Measurements from ENCODE around the gene HLA-E.
A peak's percentile ranks its signal among the peaks of the same experiment; 100 is the strongest.
"Not testable (repeated sequence)": the region's sequence is repeated elsewhere in the genome, so short reads cannot be mapped to it uniquely, and the experiment has no call there.

The HLA-E gene

GRCh38 chr6:30481211-30481964, 7.9 kb upstream of the HLA-E start:
- DNase-seq = no peak

GRCh38 chr6:30481965-30482644, 7.2 kb upstream of the HLA-E start:
- DNase-seq = peak; percentile 44

GRCh38 chr6:30483677-30484279, 5.5 kb upstream of the HLA-E start:
- DNase-seq = peak; percentile 14

GRCh38 chr6:30485236-30485635, 4.1 kb upstream of the HLA-E start:
- no peak for DNase-seq

GRCh38 chr6:30487926-30488325, 1.4 kb upstream of the HLA-E start:
- DNase-seq = no peak

GRCh38 chr6:30488697-30489080, 620 bp upstream of the HLA-E start:
- DNase-seq = not testable (repeated sequence)

- DNase-seq = no peak
Observed at GRCh38 chr6:30490026-30490876, 942 bp downstream of the HLA-E start.

- not testable (repeated sequence) for DNase-seq
Observed at GRCh38 chr6:30491291-30491953, 2.1 kb downstream of the HLA-E start.

- DNase-seq = no peak
Observed at GRCh38 chr6:30491991-30492952, 3.0 kb downstream of the HLA-E start.

- no peak for DNase-seq
Observed at GRCh38 chr6:30493643-30494250, 4.4 kb downstream of the HLA-E start.

GRCh38 chr6:30494291-30494861, 5.1 kb downstream of the HLA-E start:
- DNase-seq = no peak

GRCh38 chr6:30495060-30495459, 5.8 kb downstream of the HLA-E start:
- not testable (repeated sequence) for DNase-seq

GRCh38 chr6:30495993-30496392, 6.7 kb downstream of the HLA-E start:
- DNase-seq = no peak

- not testable (repeated sequence) for DNase-seq
Observed at GRCh38 chr6:30497261-30497599, 7.9 kb downstream of the HLA-E start.

GRCh38 chr6:30497714-30498113, 8.4 kb downstream of the HLA-E start:
- DNase-seq = no peak

- DNase-seq = not testable (repeated sequence)
Observed at GRCh38 chr6:30498705-30499104, 9.4 kb downstream of the HLA-E start.

GRCh38 chr6:30500421-30501355, 11.4 kb downstream of the HLA-E start:
- no peak for DNase-seq

GRCh38 chr6:30507849-30508827, 18.8 kb downstream of the HLA-E start:
- no peak for DNase-seq
